HUES6 (cell line): ENCODE data around the gene ZBTB16.
A peak's percentile ranks its signal among the peaks of the same experiment; 100 is the strongest.

Source experiments
- H3K27ac ChIP-seq: 2 replicates; pipeline ENCODE4 v1.7.0; 2013; ENCODE audit warnings: low read depth, mild to moderate bottlenecking, low read length, inconsistent platforms
- H3K27me3 ChIP-seq: 2 replicates; pipeline ENCODE4 v1.6.1; 2013; ENCODE audit warnings: low read length; ENCODE audit not compliant: control insufficient read depth, insufficient read depth
- H3K36me3 ChIP-seq: 2 replicates; pipeline ENCODE4 v1.6.1; 2013; ENCODE audit warnings: low read length; ENCODE audit not compliant: control insufficient read depth, insufficient read depth
- H3K4me1 ChIP-seq: 2 replicates; pipeline ENCODE4 v1.6.1; 2013; ENCODE audit warnings: low read length; ENCODE audit not compliant: control insufficient read depth, insufficient read depth
- H3K4me3 ChIP-seq: 2 replicates; pipeline ENCODE4 v1.5.1; 2013; ENCODE audit warnings: low read depth, low read length
- H3K9ac ChIP-seq: one replicate; pipeline ENCODE4 v1.6.1; 2013; ENCODE audit warnings: mild to moderate bottlenecking, low read length
- H3K9me3 ChIP-seq: 2 replicates; pipeline ENCODE4 v1.6.1; 2013; ENCODE audit warnings: low read depth, low read length; ENCODE audit not compliant: control insufficient read depth, insufficient read depth

Gene ZBTB16, protein sequence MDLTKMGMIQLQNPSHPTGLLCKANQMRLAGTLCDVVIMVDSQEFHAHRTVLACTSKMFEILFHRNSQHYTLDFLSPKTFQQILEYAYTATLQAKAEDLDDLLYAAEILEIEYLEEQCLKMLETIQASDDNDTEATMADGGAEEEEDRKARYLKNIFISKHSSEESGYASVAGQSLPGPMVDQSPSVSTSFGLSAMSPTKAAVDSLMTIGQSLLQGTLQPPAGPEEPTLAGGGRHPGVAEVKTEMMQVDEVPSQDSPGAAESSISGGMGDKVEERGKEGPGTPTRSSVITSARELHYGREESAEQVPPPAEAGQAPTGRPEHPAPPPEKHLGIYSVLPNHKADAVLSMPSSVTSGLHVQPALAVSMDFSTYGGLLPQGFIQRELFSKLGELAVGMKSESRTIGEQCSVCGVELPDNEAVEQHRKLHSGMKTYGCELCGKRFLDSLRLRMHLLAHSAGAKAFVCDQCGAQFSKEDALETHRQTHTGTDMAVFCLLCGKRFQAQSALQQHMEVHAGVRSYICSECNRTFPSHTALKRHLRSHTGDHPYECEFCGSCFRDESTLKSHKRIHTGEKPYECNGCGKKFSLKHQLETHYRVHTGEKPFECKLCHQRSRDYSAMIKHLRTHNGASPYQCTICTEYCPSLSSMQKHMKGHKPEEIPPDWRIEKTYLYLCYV

DNA sequence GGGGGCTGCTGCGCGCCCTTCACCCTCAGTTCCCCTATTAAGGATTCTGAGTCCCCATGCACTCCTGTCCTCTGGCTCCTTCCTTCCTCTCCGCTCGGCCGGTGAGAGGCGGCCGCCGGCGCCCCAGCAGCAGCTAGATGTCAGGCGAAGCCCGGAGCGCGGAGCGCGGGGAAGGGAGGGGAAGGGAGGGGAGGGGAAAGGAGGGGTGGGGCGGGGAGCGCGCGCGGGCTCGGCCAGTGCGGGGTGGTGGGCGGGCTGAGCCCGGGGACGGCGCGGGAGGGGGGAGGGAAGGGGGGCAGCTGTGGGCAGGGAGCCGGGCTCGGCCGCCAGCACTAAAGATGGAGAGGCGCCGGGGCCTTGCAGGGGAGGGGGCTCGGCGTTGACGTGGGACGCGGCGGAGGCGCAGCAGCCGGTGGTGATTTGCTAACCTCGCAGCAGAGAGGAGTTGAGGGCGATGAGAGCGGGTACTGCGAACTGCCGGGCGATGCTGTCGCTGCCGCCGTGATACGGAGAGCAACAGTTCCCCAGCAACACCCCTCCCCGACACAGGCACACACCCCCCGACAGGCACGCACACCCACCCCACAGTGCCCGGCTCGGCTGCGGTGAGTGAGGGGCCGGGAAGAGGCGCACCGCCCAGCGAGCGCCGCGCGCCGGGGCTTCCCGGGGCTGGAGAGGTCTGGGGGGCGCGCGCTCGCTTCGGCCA is at the start of gene ZBTB16:
Gene ZBTB16, plus strand, starts transcription at position 434 of the 706 bp plus-strand sequence. CDS start 3,590 bp downstream, outside the sequence.
- H3K9me3 ChIP-seq, result no peaks in the 10 kb centered on the region
- no peak within 1 kb of the TSS for H3K27ac ChIP-seq
- H3K9ac ChIP-seq, result peak within 1 kb of the TSS; percentile 49
- H3K36me3 ChIP-seq, result no peaks in the 10 kb centered on the region
- peak within 1 kb of the TSS; percentile 84 for H3K4me3 ChIP-seq
- H3K4me1 ChIP-seq, result peaks cover 21% of the 10 kb centered on the region
- H3K27me3 ChIP-seq, result peaks cover 98% of the 10 kb centered on the region

DNA sequence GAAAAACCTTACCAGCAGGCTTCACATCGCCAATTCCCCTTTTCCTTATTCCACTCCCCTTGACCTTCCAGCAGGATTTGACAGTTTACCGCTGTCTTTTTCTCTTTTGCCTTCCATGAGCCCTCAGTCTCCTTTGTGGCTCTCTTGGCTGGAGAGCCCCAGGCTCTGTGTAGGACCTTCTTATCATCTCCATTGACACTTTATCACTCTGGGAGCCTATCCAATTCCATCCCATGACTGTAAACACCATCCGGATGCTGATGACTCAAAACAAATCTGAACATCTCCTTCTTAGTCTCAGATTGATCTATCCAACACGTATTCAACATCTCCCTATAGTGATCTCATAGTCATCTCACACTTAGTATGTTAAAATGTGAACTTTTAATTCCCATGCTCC is 48.6 kb upstream of the ZBTB16 start:
- Histone ChIP-seq H3K4me1 (no peaks in the 10 kb centered on the region), H3K4me3 (no peak overlapping the region), H3K27ac (no peak overlapping the region), H3K27me3 (peaks cover 3% of the 10 kb centered on the region; the same call in 1 of the 2 replicates), H3K9ac (no peak overlapping the region), H3K9me3 (no peaks in the 10 kb centered on the region), H3K36me3 (no peaks in the 10 kb centered on the region)

DNA sequence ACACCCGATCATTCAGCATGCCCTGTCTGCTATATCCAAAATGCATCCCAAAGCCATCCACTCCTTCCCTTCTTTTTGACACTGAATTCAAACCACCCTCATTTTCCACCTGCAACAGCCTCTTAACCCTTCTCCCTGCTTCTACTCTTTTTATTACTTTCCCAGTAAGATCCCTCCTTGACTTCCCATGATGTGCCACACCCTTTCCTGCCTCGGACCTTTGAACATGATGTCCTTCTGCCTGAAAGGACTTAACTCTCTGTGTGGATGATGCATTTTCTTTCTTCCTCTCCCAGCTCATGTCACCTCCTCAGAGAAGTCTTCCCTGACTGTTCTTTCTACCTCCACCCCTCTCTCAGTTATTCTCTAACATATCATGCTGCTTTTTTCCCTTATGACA is 48.1 kb upstream of the ZBTB16 start:
- Histone ChIP-seq H3K27me3 (peaks cover 3% of the 10 kb centered on the region; the same call in 1 of the 2 replicates), H3K9ac (no peak overlapping the region), H3K4me3 (no peak overlapping the region), H3K9me3 (no peaks in the 10 kb centered on the region), H3K4me1 (no peaks in the 10 kb centered on the region), H3K36me3 (no peaks in the 10 kb centered on the region), H3K27ac (no peak overlapping the region)

DNA sequence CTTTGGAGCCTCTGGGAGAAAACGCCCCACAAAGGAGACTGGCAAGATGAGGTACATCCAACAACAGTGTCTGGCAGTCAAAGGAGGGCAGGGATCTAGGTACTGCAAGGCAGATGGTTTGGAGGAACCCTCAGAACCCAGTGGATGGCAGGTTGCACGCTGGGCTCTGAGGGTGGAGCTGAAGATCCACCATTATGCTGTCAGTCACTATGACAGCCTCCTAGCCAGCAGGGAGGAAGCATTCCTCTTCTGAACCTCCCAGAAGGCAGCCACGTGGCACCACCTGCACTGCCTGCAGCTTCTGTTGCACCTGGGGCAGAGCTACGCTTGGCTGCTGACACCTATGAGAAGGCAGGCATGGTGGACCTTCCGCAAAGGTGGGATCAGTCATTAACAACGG is 44.4 kb upstream of the ZBTB16 start:
- Histone ChIP-seq H3K9me3 (no peaks in the 10 kb centered on the region), H3K9ac (no peak overlapping the region), H3K36me3 (no peaks in the 10 kb centered on the region), H3K27ac (no peak overlapping the region), H3K4me3 (no peak overlapping the region), H3K27me3 (peaks cover 3% of the 10 kb centered on the region; the same call in 1 of the 2 replicates), H3K4me1 (no peaks in the 10 kb centered on the region)

DNA sequence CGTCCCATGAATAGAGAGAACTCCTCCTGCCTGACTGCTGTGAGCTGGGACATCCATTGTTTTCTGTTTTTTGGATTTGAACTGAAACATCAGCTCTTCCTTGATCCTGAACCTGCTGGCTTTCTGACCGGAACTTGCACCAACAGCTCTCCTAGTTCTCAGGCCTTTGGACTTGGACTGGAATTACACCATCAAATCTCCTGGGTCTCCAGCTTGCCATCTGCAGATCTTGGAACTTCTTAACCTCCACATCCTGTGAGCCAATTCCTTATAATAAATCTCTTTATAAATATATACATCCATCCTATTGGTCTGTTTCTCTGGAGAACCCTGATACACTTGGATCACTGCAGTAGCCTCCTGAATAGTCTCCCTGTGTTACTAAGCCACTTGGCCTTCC is 42.5 kb upstream of the ZBTB16 start:
- peaks cover 3% of the 10 kb centered on the region; the same call in 1 of the 2 replicates for H3K27me3 ChIP-seq
- no peaks in the 10 kb centered on the region for H3K4me1 ChIP-seq
- no peaks in the 10 kb centered on the region for H3K9me3 ChIP-seq
- H3K27ac ChIP-seq, result no peak overlapping the region
- H3K4me3 ChIP-seq, result no peak overlapping the region
- no peaks in the 10 kb centered on the region for H3K36me3 ChIP-seq
- H3K9ac ChIP-seq, result no peak overlapping the region

DNA sequence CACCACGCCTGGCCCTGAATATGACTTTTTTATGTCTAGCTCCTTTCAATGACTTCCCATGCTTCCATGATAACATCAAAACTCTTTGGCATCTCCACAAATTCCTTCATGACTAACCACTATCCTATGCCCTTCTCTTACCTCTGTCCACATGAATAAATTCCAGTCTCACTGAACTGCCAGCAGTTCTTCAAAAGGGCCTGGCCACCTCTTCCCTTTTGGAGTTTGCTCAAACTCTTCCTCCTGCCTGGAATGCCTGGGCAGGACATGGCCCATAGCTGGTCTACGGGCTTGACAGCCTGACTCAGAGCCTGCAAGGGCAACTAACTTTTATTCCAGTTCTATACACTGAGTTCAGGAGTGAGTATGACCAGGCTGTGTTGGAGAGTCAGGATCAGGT is 41.8 kb upstream of the ZBTB16 start:
- no peaks in the 10 kb centered on the region for H3K9me3 ChIP-seq
- H3K27me3 ChIP-seq, result no peaks in the 10 kb centered on the region
- H3K4me1 ChIP-seq, result no peaks in the 10 kb centered on the region
- H3K4me3 ChIP-seq, result no peak overlapping the region
- H3K9ac ChIP-seq, result no peak overlapping the region
- H3K36me3 ChIP-seq, result no peaks in the 10 kb centered on the region
- H3K27ac ChIP-seq, result no peak overlapping the region

DNA sequence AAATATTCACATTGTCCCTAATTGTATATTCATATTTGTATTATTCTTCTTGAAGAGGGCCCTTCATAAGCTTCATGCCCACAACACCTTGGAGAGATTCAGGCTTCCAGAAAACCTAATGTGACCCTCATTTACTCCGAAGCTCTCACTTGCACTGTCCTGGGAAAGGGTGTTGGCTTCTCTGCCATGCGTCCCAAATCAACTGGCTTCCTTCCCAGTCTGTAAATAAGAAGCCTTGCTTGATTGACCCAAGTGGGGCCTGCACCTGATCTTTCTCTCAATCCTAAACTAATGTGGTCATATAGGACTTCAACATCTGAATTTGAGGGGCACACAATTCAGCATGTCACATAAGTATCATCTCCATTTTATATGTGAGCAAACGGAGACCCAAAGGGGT is 40.5 kb upstream of the ZBTB16 start:
- no peaks in the 10 kb centered on the region for H3K4me1 ChIP-seq
- H3K36me3 ChIP-seq, result no peaks in the 10 kb centered on the region
- H3K27ac ChIP-seq, result no peak overlapping the region
- no peaks in the 10 kb centered on the region for H3K9me3 ChIP-seq
- no peak overlapping the region for H3K9ac ChIP-seq
- H3K27me3 ChIP-seq, result no peaks in the 10 kb centered on the region
- H3K4me3 ChIP-seq, result no peak overlapping the region

DNA sequence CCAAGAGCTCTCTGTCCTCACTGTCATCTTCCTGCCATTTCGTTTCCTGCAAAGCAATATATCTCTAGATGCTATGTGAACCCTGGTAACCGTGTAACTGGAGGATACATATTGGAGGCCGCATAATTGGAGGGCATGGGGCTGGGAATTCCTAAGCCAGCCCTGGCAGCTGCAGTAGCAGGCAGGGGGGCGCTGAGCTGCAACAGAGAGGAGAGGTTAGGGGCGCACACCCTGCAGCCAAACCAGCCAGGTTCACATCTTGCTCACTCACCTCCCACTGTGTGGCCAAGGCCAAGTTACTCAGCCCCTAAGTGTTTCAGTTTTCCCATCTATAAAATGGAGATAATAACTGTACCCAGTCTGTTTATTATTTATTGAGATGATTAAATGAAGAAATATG is 39.9 kb upstream of the ZBTB16 start:
- Histone ChIP-seq H3K4me1 (no peaks in the 10 kb centered on the region), H3K36me3 (no peaks in the 10 kb centered on the region), H3K9me3 (no peaks in the 10 kb centered on the region), H3K27ac (no peak overlapping the region), H3K4me3 (no peak overlapping the region), H3K27me3 (no peaks in the 10 kb centered on the region), H3K9ac (no peak overlapping the region)

DNA sequence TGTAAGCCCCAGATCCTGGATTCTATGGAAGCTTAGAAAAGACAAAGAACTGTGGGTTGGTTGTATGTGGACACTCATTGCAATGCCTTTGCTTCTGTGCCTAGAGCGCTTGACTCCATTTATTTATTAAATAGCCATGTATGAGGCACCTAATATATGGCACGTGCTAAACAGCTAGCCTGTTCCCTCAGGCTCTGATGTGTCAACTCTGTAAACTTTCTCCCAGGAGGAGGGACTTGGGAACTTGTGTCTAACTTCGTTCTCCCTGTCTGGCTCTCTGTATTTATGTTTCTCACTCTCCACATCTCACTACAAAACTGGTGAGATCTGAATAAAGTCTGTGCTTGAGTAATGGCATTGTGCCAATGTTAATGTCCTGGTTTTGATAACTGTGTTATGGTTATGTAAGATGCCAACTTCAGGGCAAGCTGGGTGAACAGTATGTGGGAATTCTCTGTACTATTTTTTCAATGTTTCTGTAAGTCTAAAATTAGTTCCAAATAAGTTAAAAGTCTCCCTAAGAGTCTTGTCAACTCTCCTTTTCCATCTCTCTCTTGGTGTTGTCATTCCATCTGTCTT is 34.1 kb upstream of the ZBTB16 start:
- Histone ChIP-seq H3K27ac (no peak overlapping the region), H3K4me3 (no peak overlapping the region), H3K27me3 (peaks cover 16% of the 10 kb centered on the region; the same call in 1 of the 2 replicates), H3K4me1 (no peaks in the 10 kb centered on the region), H3K36me3 (no peaks in the 10 kb centered on the region), H3K9me3 (no peaks in the 10 kb centered on the region), H3K9ac (no peak overlapping the region)

DNA sequence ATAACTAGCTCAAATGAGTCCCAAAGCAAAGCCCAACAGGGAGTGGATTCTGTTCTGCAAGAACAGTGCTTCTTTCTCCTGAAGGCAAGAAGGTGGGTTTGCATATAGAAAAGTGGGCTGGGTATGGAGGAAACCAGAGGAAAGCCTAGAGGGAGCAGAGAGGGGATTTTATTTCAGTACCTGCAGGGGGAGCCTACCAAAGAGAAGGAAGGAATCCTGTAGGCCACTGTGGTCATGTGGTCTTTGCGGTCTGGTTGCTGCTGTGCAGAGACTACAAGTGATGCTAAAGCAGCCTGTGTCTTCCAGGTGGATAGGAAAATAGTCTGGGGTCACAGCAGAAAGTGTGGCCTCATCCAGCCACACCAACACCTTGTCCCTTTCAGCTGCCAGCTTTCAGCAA is 33.2 kb upstream of the ZBTB16 start:
- Histone ChIP-seq H3K9ac (no peak overlapping the region), H3K9me3 (no peaks in the 10 kb centered on the region), H3K27me3 (peaks cover 19% of the 10 kb centered on the region; the same call in 1 of the 2 replicates), H3K27ac (no peak overlapping the region), H3K4me3 (no peak overlapping the region), H3K4me1 (no peaks in the 10 kb centered on the region), H3K36me3 (no peaks in the 10 kb centered on the region)
